ENCODE results near the gene UBAP2. TPM values are rescaled to one million over a fixed set of nuclear protein-coding genes. Genes with fewer than 3 reads are reported as not detected.
A peak's percentile ranks its signal among the peaks of the same experiment; 100 is the strongest.

The UBAP2 gene
- total RNA-seq, 1 donor from 2014 or later: 87.7 TPM

DNA sequence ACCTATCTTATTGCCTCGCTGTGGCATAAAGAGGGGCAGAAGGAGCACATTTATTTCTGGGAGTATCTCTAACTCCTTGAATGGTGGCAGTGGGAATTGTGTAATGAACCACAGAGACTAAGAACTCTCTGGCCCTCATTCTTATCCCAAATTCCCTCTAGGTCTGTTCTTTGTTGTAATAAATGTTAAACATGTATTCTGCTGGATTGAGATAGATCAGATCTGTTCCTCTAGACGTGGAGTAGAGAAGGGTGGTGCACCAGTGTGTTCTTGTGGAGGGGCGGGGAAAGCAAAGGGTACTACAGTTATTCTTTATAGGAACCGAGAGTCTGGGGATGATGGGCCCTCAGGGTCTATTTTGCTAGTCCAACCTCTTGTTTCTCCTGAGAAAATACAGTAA lies 141.3 kb downstream of the UBAP2 start:
- Mint-ChIP-seq H3K36me3 (ENCODE audit: low read depth, unreplicated experiment) (peaks cover 18% of the 10 kb centered on the region), H3K4me3 (ENCODE audit: unreplicated experiment) (peak overlapping the region; percentile 17), H3K27ac (ENCODE audit: unreplicated experiment) (peak overlapping the region; percentile 32), H3K4me1 (ENCODE audit: unreplicated experiment) (peaks cover 4% of the 10 kb centered on the region), H3K9me3 (ENCODE audit: unreplicated experiment) (no peaks in the 10 kb centered on the region), H3K27me3 (ENCODE audit: unreplicated experiment) (no peaks in the 10 kb centered on the region)
- TF ChIP-seq, protein P1, sequence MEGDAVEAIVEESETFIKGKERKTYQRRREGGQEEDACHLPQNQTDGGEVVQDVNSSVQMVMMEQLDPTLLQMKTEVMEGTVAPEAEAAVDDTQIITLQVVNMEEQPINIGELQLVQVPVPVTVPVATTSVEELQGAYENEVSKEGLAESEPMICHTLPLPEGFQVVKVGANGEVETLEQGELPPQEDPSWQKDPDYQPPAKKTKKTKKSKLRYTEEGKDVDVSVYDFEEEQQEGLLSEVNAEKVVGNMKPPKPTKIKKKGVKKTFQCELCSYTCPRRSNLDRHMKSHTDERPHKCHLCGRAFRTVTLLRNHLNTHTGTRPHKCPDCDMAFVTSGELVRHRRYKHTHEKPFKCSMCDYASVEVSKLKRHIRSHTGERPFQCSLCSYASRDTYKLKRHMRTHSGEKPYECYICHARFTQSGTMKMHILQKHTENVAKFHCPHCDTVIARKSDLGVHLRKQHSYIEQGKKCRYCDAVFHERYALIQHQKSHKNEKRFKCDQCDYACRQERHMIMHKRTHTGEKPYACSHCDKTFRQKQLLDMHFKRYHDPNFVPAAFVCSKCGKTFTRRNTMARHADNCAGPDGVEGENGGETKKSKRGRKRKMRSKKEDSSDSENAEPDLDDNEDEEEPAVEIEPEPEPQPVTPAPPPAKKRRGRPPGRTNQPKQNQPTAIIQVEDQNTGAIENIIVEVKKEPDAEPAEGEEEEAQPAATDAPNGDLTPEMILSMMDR (IDR thresholded peaks at IDR 0.05; ENCODE audit: unreplicated experiment): no peak
- DNase-seq (ENCODE audit: low spot score): no peak

DNA sequence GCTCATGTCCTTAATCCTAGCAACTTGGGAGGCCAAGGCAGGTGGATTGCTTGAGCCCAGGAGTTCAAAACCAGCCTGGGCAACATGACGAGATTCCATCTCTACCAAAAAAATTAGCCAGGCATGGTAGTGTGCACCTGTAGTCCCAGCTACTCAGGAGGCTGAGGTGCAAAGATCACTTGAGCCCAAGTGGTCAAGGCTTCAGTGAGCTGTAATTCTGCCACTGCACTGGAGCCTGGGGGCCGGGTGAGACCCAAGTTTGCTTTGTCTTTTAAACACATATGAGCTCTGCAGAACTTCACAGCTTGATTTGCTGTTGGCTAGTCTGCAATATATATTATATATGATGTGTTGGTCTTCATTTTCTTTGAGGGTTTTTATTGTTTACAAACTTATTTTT lies 141.9 kb downstream of the UBAP2 start:
- TF ChIP-seq, protein P1 (IDR thresholded peaks at IDR 0.05; ENCODE audit: unreplicated experiment): no peak
- H3K27ac Mint-ChIP-seq (ENCODE audit: unreplicated experiment): no peak overlapping the region
- H3K4me3 Mint-ChIP-seq (ENCODE audit: unreplicated experiment): no peak overlapping the region
- DNase-seq (ENCODE audit: low spot score): no peak
- peaks cover 18% of the 10 kb centered on the region for H3K36me3 Mint-ChIP-seq (ENCODE audit: low read depth, unreplicated experiment)
- H3K4me1 Mint-ChIP-seq (ENCODE audit: unreplicated experiment): peaks cover 4% of the 10 kb centered on the region
- no peaks in the 10 kb centered on the region for H3K27me3 Mint-ChIP-seq (ENCODE audit: unreplicated experiment)
- no peaks in the 10 kb centered on the region for H3K9me3 Mint-ChIP-seq (ENCODE audit: unreplicated experiment)

DNA sequence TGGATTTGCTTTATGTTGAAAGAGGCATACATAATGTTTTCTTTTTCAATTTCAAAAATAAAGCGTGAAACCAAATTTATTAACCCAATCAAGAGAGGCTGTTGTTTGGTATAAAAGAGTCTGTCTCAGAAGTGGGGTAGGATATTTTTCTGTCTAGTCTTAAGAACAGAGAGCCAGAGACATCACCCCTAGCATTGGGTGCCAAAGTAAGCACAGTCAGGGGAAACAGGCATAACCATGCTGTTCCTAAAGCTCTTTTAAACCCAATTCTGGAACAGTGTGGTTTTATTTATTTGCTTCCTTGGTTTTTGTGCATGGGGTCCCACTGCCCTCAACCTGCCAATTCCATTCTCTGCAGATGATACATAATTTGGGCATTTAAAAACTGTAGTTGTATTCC lies 143.6 kb downstream of the UBAP2 start:
- H3K27ac Mint-ChIP-seq (ENCODE audit: unreplicated experiment): no peak overlapping the region
- TF ChIP-seq, protein P1 (IDR thresholded peaks at IDR 0.05; ENCODE audit: unreplicated experiment): no peak
- H3K27me3 Mint-ChIP-seq (ENCODE audit: unreplicated experiment): no peaks in the 10 kb centered on the region
- DNase-seq (ENCODE audit: low spot score): no peak
- peaks cover 18% of the 10 kb centered on the region for H3K36me3 Mint-ChIP-seq (ENCODE audit: low read depth, unreplicated experiment)
- H3K9me3 Mint-ChIP-seq (ENCODE audit: unreplicated experiment): no peaks in the 10 kb centered on the region
- peaks cover 4% of the 10 kb centered on the region for H3K4me1 Mint-ChIP-seq (ENCODE audit: unreplicated experiment)
- H3K4me3 Mint-ChIP-seq (ENCODE audit: unreplicated experiment): no peak overlapping the region

DNA sequence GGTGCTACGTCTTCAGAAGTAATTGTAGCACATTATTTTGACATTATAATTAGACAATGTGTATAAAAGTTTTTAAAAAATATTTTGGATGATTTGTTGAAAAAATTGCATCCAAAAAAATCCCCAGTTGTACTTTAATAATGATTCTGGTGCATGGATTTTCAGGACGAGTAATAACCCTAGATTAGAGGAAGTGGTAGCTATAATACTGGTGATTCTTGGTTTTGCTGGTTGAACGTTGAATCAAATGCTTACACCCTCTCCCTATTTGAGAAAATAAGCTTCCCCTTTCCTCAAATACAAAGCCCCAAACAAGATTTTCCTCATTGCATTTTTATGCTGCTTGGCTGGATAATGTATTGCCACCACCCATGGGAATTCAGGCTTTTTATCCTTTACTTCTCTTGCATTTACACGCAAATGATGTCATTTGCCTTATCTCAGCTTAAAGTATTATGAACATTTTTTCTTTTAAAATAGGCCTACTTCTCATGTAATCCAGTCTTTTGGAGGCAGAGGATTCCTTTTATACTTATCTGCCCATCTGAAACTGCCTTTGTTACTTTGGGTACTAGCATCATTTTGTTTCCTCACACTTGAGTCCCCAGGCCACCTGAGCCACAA lies 145.4 kb downstream of the UBAP2 start:
- Mint-ChIP-seq H3K4me3 (ENCODE audit: unreplicated experiment) (no peak overlapping the region), H3K9me3 (ENCODE audit: unreplicated experiment) (no peaks in the 10 kb centered on the region), H3K4me1 (ENCODE audit: unreplicated experiment) (peaks cover 4% of the 10 kb centered on the region), H3K27me3 (ENCODE audit: unreplicated experiment) (no peaks in the 10 kb centered on the region), H3K27ac (ENCODE audit: unreplicated experiment) (no peak overlapping the region), H3K36me3 (ENCODE audit: low read depth, unreplicated experiment) (peaks cover 17% of the 10 kb centered on the region)
- no peak for DNase-seq (ENCODE audit: low spot score)
- TF ChIP-seq, protein P1 (IDR thresholded peaks at IDR 0.05; ENCODE audit: unreplicated experiment): no peak

DNA sequence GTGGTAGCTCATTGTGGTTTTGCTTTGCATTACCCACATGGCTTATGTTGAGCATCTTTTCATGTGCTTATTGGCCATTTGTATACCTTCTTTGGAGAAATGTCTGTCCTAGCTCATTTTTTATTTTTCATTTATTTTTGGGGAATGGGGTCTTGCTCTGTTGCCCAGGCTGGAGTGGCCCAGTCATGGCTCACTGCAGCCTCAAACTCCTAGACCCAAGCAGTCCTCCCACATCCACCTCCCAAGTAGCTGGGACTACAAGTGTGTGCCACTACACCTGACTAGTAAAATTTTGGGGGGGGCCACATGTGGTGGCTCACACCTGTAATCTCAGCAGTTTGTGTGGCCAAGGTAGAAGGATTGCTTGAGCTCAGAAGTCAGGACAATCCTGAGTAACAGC lies 154.4 kb downstream of the UBAP2 start:
- no peaks in the 10 kb centered on the region for H3K9me3 Mint-ChIP-seq (ENCODE audit: unreplicated experiment)
- H3K27ac Mint-ChIP-seq (ENCODE audit: unreplicated experiment): no peak overlapping the region
- H3K4me3 Mint-ChIP-seq (ENCODE audit: unreplicated experiment): no peak overlapping the region
- H3K27me3 Mint-ChIP-seq (ENCODE audit: unreplicated experiment): no peaks in the 10 kb centered on the region
- H3K36me3 Mint-ChIP-seq (ENCODE audit: low read depth, unreplicated experiment): peaks cover 3% of the 10 kb centered on the region
- TF ChIP-seq, protein P1 (IDR thresholded peaks at IDR 0.05; ENCODE audit: unreplicated experiment): no peak
- H3K4me1 Mint-ChIP-seq (ENCODE audit: unreplicated experiment): no peaks in the 10 kb centered on the region
- DNase-seq (ENCODE audit: low spot score): no peak
